Activated T-cell treated with anti-CD3 and anti-CD28 coated beads, Interleukin-2, amount 50 U/mL, for 1 hour (primary cell): ENCODE data around the gene ITPA.
A peak's percentile ranks its signal among the peaks of the same experiment; 100 is the strongest.
"Not testable (repeated sequence)": the region's sequence is repeated elsewhere in the genome, so short reads cannot be mapped to it uniquely, and the experiment has no call there.

Source experiments
- DNase-seq: peaks from one replicate; pipeline ENCODE4 v3.0.0-alpha.2; 2020

Gene ITPA

GRCh38 chr20:3203315-3204123 is 5.8 kb upstream of the ITPA start:
- peak; percentile 43 for DNase-seq

GRCh38 chr20:3204124-3204794 is 5.0 kb upstream of the ITPA start, which contains the start of gene DDRGK1:
TSS of gene DDRGK1 (minus strand) at chr20:3204682. CDS start at chr20:3204627, 55 bp downstream.
- DNase-seq, result peak; percentile 95

- DNase-seq, result peak; percentile 24
Measured at GRCh38 chr20:3208786-3209256, 477 bp upstream of the ITPA start.

- no peak for DNase-seq
Measured at GRCh38 chr20:3209946-3210317, 634 bp downstream of the ITPA start.

GRCh38 chr20:3210346-3210745 is 1.0 kb downstream of the ITPA start:
- no peak for DNase-seq

GRCh38 chr20:3213226-3213625 is 3.9 kb downstream of the ITPA start:
- DNase-seq, result no peak

- DNase-seq, result not testable (repeated sequence)
Measured at GRCh38 chr20:3215359-3215917, 6.1 kb downstream of the ITPA start.

GRCh38 chr20:3218307-3218988 is 9.2 kb downstream of the ITPA start:
- peak; percentile 81 for DNase-seq

- DNase-seq, result no peak
Measured at GRCh38 chr20:3221398-3222226, 12.3 kb downstream of the ITPA start.

- DNase-seq, result peak; percentile 41
Measured at GRCh38 chr20:3222635-3223600, 13.6 kb downstream of the ITPA start.

- no peak for DNase-seq
Measured at GRCh38 chr20:3223651-3223993, 14.3 kb downstream of the ITPA start.

- no peak for DNase-seq
Measured at GRCh38 chr20:3223994-3224680, 14.8 kb downstream of the ITPA start.

- DNase-seq, result no peak
Measured at GRCh38 chr20:3224681-3225421, 15.6 kb downstream of the ITPA start.

- no peak for DNase-seq
Measured at GRCh38 chr20:3226093-3226492, 16.8 kb downstream of the ITPA start.

GRCh38 chr20:3226864-3227263 is 17.6 kb downstream of the ITPA start:
- DNase-seq, result no peak

GRCh38 chr20:3227506-3227905 is 18.2 kb downstream of the ITPA start:
- no peak for DNase-seq

GRCh38 chr20:3227936-3228749 is 18.8 kb downstream of the ITPA start:
- no peak for DNase-seq

- no peak for DNase-seq
Measured at GRCh38 chr20:3228750-3229032, 19.4 kb downstream of the ITPA start.

- no peak for DNase-seq
Measured at GRCh38 chr20:3229158-3229557, 19.9 kb downstream of the ITPA start.
